ENCODE data around the gene COX6A2. TPM values are rescaled to one million over a fixed set of nuclear protein-coding genes. Genes with fewer than 3 reads are reported as not detected.

Gene COX6A2
- total RNA-seq, 1 experiment from 2014 or later: not detected

DNA sequence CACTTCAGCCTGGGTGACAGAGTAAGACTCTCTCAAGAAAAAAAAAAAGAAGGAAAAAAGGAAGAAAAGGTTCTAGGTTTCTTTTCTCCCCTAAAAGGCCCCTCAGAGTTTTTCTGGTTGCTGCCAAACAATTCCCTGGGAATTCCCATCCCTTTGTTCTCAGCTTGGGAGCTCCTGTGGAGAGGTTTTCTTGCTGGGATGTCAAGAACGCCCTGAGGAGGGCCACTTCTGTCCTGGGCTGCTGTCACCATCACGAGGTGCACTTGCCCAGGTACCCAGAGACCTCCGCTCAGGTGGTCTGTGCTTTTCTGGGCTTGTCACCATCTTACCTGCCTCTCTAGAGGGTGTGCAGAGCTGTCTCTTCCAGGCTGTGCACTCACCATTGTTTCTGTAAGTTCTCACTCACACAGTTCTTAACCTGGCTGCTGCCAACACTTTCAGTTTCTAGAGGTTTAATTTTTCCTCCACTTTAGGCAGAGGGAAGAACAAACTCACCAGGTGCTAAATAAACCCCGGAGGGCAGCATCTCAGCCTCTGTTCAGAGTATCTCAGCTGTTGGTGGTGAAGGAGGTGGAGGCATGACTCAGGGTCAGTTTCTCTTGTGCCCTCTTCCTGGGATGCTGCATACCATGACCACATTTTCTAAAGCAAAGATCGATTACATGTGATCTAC, 2.4 kb upstream of the COX6A2 start:
- H2AFZ ChIP-seq (ENCODE audit: low read length): no peak overlapping the region
- no peak overlapping the region for H2BK12ac ChIP-seq (ENCODE audit: insufficient read length, low read depth, low read length)
- no peaks in the 10 kb centered on the region for H3K79me2 ChIP-seq (ENCODE audit: insufficient read depth, low read length)
- H3K27me3 Mint-ChIP-seq (ENCODE audit: low read depth): peaks cover 2% of the 10 kb centered on the region; the same call in 1 of the 2 replicates
- no peak overlapping the region for H2AK5ac ChIP-seq (ENCODE audit: insufficient read length, low read length)
- H2BK15ac ChIP-seq (ENCODE audit: low read depth, low read length): no peak overlapping the region
- H4K5ac ChIP-seq (ENCODE audit: insufficient read length, low read depth, low read length): no peak overlapping the region
- H3K4ac ChIP-seq (ENCODE audit: low read depth, low read length): no peak overlapping the region
- no peak overlapping the region for H3K23ac ChIP-seq (ENCODE audit: insufficient read length, low read depth, low read length)
- no peak overlapping the region for H3K9ac ChIP-seq (ENCODE audit: extremely low read depth, insufficient read length, low read length)
- no peak overlapping the region for H4K8ac ChIP-seq (replicated peaks; ENCODE audit: insufficient read length, low read depth, low read length)
- no peak overlapping the region; a peak in 1 of 5 replicates for H3K4me3 Mint-ChIP-seq
- no peak for DNase-seq
- no peak overlapping the region for H3K4me2 ChIP-seq (ENCODE audit: insufficient read depth, insufficient read length, low read length)
- H4K91ac ChIP-seq (ENCODE audit: insufficient read length, low read depth, low read length): no peak overlapping the region
- H3K23me2 ChIP-seq (ENCODE audit: insufficient read length, low read depth, low read length, poor library complexity, severe bottlenecking): no peaks in the 10 kb centered on the region
- no peak overlapping the region for H3K18ac ChIP-seq (ENCODE audit: insufficient read length, low read depth, low read length)
- H3K4me1 Mint-ChIP-seq: peaks cover 5 to 9% of the 10 kb centered on the region in 2 experiments; a peak in 3 of 4 replicates
- no peak overlapping the region for H3T11ph ChIP-seq (ENCODE audit: low read length)
- H2BK20ac ChIP-seq (ENCODE audit: low read depth, low read length, poor library complexity, severe bottlenecking): no peak overlapping the region
- TF ChIP-seq, protein P1, sequence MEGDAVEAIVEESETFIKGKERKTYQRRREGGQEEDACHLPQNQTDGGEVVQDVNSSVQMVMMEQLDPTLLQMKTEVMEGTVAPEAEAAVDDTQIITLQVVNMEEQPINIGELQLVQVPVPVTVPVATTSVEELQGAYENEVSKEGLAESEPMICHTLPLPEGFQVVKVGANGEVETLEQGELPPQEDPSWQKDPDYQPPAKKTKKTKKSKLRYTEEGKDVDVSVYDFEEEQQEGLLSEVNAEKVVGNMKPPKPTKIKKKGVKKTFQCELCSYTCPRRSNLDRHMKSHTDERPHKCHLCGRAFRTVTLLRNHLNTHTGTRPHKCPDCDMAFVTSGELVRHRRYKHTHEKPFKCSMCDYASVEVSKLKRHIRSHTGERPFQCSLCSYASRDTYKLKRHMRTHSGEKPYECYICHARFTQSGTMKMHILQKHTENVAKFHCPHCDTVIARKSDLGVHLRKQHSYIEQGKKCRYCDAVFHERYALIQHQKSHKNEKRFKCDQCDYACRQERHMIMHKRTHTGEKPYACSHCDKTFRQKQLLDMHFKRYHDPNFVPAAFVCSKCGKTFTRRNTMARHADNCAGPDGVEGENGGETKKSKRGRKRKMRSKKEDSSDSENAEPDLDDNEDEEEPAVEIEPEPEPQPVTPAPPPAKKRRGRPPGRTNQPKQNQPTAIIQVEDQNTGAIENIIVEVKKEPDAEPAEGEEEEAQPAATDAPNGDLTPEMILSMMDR (conservative IDR thresholded peaks at IDR 0.05): no peak
- H3K27ac Mint-ChIP-seq: no peak overlapping the region; a peak in 1 of 7 replicates
- no peak overlapping the region for H2BK120ac ChIP-seq (ENCODE audit: low read depth, low read length, poor library complexity, severe bottlenecking)
- no peaks in the 10 kb centered on the region for H4K20me1 ChIP-seq (ENCODE audit: control insufficient read depth, insufficient read depth, insufficient read length)
- H3K9me3 ChIP-seq (ENCODE audit: control insufficient read depth, low read depth, low read length): no peaks in the 10 kb centered on the region
- no peak overlapping the region for H3K14ac ChIP-seq (ENCODE audit: insufficient read depth, low read length)
- no peaks in the 10 kb centered on the region; a peak in 1 of 5 replicates for H3K9me3 Mint-ChIP-seq
- H3K79me1 ChIP-seq (ENCODE audit: insufficient read depth, low read depth, low read length, poor library complexity, severe bottlenecking): no peaks in the 10 kb centered on the region
- H3K27ac ChIP-seq (ENCODE audit: insufficient read length, low read depth, low read length): no peak overlapping the region
- H3K56ac ChIP-seq (ENCODE audit: insufficient read length, low read depth, low read length): no peak overlapping the region
- H3K36me3 Mint-ChIP-seq (ENCODE audit: insufficient read depth in 1 of 3, low read depth in 3 of 3): no peaks in the 10 kb centered on the region
- peaks cover 8% of the 10 kb centered on the region; the same call in 1 of the 2 replicates for H3K27me3 ChIP-seq (ENCODE audit: insufficient read depth, low read length)
- H3K4me1 ChIP-seq (ENCODE audit: insufficient read depth, low read length): no peaks in the 10 kb centered on the region
- WGBS (ENCODE audit: extremely low coverage, insufficient read length, low lambda C conversion rate): no CpG with 5 or more reads among the region's 5 CpGs
- H2BK5ac ChIP-seq (ENCODE audit: insufficient read length, low read length): no peak overlapping the region

All from H9 (cell line).